ENCODE measurements around the gene GRWD1. TPM values are rescaled to one million over a fixed set of nuclear protein-coding genes. Genes with fewer than 3 reads are reported as not detected.

The GRWD1 gene
- total and polyA plus RNA-seq, 2 experiments from 2014 or later, result 25.2 to 33.1 TPM

DNA sequence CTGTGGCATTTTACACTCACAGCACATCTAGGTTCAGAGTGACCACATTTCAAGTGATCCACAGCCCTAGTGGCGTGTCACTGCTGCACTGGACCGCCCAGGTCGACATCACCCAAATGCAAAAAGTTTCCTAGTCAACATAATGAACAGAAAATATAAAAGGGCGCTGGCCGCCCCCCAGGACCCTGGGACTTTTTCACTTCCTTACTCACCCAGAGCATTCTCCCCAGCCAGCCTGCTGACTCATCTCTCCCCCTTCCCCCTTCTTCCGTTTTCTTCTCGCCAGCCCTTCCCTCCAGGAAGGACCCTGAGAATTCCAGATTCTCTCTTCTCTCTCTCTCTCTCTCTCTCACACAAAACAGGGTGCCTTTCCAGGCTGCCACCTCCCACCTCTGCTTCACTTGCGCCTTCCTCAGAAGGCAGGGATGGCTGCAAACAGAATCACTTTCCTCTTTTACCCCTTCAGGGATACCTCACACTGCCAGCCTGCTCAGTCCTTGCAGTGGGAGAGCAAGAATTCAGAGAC lies 21.0 kb upstream of the GRWD1 start:
- Histone ChIP-seq H3K27ac (peak overlapping the region; percentile 29), H3K4me3 (no peak overlapping the region), H4K20me1 (ENCODE audit: insufficient read depth, poor library complexity, severe bottlenecking) (no peaks in the 10 kb centered on the region), H3K27me3 (no peaks in the 10 kb centered on the region), H3K9me3 (ENCODE audit: low read depth) (no peaks in the 10 kb centered on the region), H2AFZ (peak overlapping the region; percentile 2), H3K79me2 (no peaks in the 10 kb centered on the region), H3K36me3 (replicated peaks; ENCODE audit: insufficient read depth, low read depth) (no peaks in the 10 kb centered on the region), H3K9me2 (replicated peaks; ENCODE audit: insufficient read depth) (no peaks in the 10 kb centered on the region), H3K4me2 (peak overlapping the region; percentile 50), H3K4me1 (ENCODE audit: insufficient read depth) (no peaks in the 10 kb centered on the region)
- WGBS (ENCODE audit: low lambda C conversion rate, missing lambda C conversion rate), result 48% methylated on average over 8 of the region's 8 CpGs
- TF ChIP-seq EZH2 (IDR thresholded peaks at IDR 0.05; ENCODE audit: borderline replicate concordance), result no peak
- TF ChIP-seq, protein P1, sequence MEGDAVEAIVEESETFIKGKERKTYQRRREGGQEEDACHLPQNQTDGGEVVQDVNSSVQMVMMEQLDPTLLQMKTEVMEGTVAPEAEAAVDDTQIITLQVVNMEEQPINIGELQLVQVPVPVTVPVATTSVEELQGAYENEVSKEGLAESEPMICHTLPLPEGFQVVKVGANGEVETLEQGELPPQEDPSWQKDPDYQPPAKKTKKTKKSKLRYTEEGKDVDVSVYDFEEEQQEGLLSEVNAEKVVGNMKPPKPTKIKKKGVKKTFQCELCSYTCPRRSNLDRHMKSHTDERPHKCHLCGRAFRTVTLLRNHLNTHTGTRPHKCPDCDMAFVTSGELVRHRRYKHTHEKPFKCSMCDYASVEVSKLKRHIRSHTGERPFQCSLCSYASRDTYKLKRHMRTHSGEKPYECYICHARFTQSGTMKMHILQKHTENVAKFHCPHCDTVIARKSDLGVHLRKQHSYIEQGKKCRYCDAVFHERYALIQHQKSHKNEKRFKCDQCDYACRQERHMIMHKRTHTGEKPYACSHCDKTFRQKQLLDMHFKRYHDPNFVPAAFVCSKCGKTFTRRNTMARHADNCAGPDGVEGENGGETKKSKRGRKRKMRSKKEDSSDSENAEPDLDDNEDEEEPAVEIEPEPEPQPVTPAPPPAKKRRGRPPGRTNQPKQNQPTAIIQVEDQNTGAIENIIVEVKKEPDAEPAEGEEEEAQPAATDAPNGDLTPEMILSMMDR (IDR thresholded peaks at IDR 0.05; ENCODE audit: poor library complexity), result no peak
- no peak for TF ChIP-seq EZH2phosphoT487 (IDR thresholded peaks at IDR 0.05; ENCODE audit: low read depth, severe bottlenecking, unreplicated experiment)
- no peak for DNase-seq (ENCODE audit: low spot score)

DNA sequence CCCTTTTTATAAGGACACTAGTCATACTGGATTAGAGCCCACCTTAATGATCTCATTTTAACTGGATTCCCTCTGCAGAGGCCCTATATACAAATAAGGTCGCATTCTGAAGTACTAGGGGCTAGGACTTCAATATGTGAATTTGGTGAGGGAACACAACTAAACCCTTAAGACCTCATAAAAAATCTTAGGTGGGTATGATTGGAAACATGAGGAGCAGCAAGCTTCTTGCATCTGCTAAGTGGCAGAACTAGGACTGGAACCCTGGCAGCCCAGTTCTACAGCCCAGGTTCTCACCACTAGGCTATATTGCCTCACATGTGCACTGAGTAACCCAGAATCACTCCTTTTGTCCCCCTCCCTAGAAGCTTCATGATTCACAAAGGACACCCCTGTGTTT lies 17.1 kb upstream of the GRWD1 start:
- H3K4me1 ChIP-seq (ENCODE audit: insufficient read depth), result no peaks in the 10 kb centered on the region
- H3K4me3 ChIP-seq, result no peak overlapping the region
- no peaks in the 10 kb centered on the region for H3K79me2 ChIP-seq
- no peak overlapping the region for H3K4me2 ChIP-seq
- DNase-seq (ENCODE audit: low spot score), result no peak
- H3K36me3 ChIP-seq (replicated peaks; ENCODE audit: insufficient read depth, low read depth), result no peaks in the 10 kb centered on the region
- H3K27me3 ChIP-seq, result no peaks in the 10 kb centered on the region
- H3K9me2 ChIP-seq (replicated peaks; ENCODE audit: insufficient read depth), result no peaks in the 10 kb centered on the region
- H3K27ac ChIP-seq, result no peak overlapping the region
- TF ChIP-seq EZH2 (IDR thresholded peaks at IDR 0.05; ENCODE audit: borderline replicate concordance) (no peak), EZH2phosphoT487 (IDR thresholded peaks at IDR 0.05; ENCODE audit: low read depth, severe bottlenecking, unreplicated experiment) (no peak)
- TF ChIP-seq, protein P1 (IDR thresholded peaks at IDR 0.05; ENCODE audit: poor library complexity), result no peak
- H2AFZ ChIP-seq, result no peak overlapping the region
- no peaks in the 10 kb centered on the region for H4K20me1 ChIP-seq (ENCODE audit: insufficient read depth, poor library complexity, severe bottlenecking)
- no peaks in the 10 kb centered on the region for H3K9me3 ChIP-seq (ENCODE audit: low read depth)
- WGBS (ENCODE audit: low lambda C conversion rate, missing lambda C conversion rate), result 87% methylated on average over 1 of the region's 1 CpG

DNA sequence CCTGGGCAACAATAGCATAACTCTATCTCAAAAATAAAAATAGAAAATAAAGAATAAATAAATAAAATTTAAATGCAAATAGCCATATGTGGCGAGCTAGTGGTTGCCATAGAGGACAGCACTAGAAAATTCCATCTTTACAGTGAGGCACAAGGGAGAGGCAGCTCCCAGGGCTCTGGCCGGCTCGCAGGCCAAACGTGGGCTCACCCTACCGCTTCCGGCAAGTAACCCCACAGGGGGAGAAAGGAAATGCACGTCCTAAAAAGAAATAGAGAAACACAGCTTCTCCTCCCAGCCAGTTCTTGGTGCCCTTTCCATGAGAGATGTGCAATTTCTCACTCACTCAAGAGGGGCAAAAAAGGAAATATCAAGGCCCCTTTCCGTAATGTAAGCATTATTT lies 12.4 kb upstream of the GRWD1 start:
- WGBS (ENCODE audit: low lambda C conversion rate, missing lambda C conversion rate), result 84% methylated on average over 8 of the region's 8 CpGs
- Histone ChIP-seq H3K36me3 (replicated peaks; ENCODE audit: insufficient read depth, low read depth) (no peaks in the 10 kb centered on the region), H3K4me2 (no peak overlapping the region), H3K4me3 (no peak overlapping the region), H2AFZ (no peak overlapping the region), H3K9me2 (replicated peaks; ENCODE audit: insufficient read depth) (no peaks in the 10 kb centered on the region), H3K4me1 (ENCODE audit: insufficient read depth) (no peaks in the 10 kb centered on the region), H3K79me2 (no peaks in the 10 kb centered on the region), H3K27me3 (no peaks in the 10 kb centered on the region), H3K27ac (no peak overlapping the region), H3K9me3 (ENCODE audit: low read depth) (no peaks in the 10 kb centered on the region), H4K20me1 (ENCODE audit: insufficient read depth, poor library complexity, severe bottlenecking) (no peaks in the 10 kb centered on the region)
- no peak for DNase-seq (ENCODE audit: low spot score)
- TF ChIP-seq, protein P1 (IDR thresholded peaks at IDR 0.05; ENCODE audit: poor library complexity), result no peak
- TF ChIP-seq EZH2 (IDR thresholded peaks at IDR 0.05; ENCODE audit: borderline replicate concordance) (no peak), EZH2phosphoT487 (IDR thresholded peaks at IDR 0.05; ENCODE audit: low read depth, severe bottlenecking, unreplicated experiment) (no peak)
